MM.1S (cell line): ENCODE data around the gene CASZ1.

Experiments
- CTCF ChIP-seq: fragments of 300-600 bp; sonication (generic); IDR thresholded peaks from 2 replicates; pipeline ENCODE4 v1.5.1; 2016; ENCODE audit warnings: antibody characterized with exemption, low read length, mixed read lengths
- EZH2 ChIP-seq: fragments of 300-600 bp; sonication (generic); optimal IDR thresholded peaks from 2 replicates; pipeline ENCODE3; 2017; ENCODE audit warnings: low read depth, mild to moderate bottlenecking, antibody characterized with exemption, low read length, mixed read lengths
- EZH2phosphoT487 ChIP-seq: fragments of 300-600 bp; sonication (generic); IDR thresholded peaks from 2 replicates; pipeline ENCODE4 v1.6.1; 2018; ENCODE audit warnings: antibody characterized with exemption, low read length

- TF ChIP-seq CTCF (no peak), EZH2phosphoT487 (no peak), EZH2 (no peak)
Measured at GRCh38 chr1:10601342-10602070, 194.9 kb downstream of the CASZ1 start.
